Measurements from ENCODE around the gene CAGE1. TPM values are rescaled to one million over a fixed set of nuclear protein-coding genes. Genes with fewer than 3 reads are reported as not detected.

Gene CAGE1
- total RNA-seq, 2 donors from 2014 or later: 0.15 to 0.22 TPM

DNA sequence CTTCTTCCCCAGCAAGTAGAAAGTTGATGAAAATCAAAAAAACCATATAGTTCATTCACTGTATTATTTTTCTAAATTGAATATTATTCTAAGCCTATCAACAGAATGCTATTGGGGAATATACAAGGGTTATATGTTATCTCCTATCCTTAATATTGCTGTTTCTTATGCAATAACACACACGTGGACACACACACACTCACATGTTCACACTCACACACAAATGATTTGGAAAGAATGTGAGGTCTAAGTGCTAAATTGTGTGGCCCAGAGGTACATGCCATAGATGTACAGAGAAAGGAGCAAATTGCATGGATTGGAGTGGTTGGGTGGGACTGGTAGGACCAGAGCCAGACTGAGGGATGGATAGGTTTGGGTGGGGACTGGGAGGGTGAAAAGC lies 45.1 kb upstream of the CAGE1 start:
- H3K27me3 Mint-ChIP-seq (ENCODE audit: insufficient read depth): no peaks in the 10 kb centered on the region
- Histone ChIP-seq H3K9ac (ENCODE audit: extremely low read depth, low read length, poor library complexity, severe bottlenecking) (no peak overlapping the region), H3K36me3 (ENCODE audit: control insufficient read depth, insufficient read depth, low read length) (no peaks in the 10 kb centered on the region), H3K27me3 (ENCODE audit: control insufficient read depth, insufficient read depth, low read length, poor library complexity, severe bottlenecking) (no peaks in the 10 kb centered on the region), H3K9me3 (ENCODE audit: control insufficient read depth, low read length) (no peaks in the 10 kb centered on the region), H3K4me3 (ENCODE audit: low read length) (no peak overlapping the region), H3K27ac (ENCODE audit: low read depth, low read length) (no peak overlapping the region), H3K4me1 (ENCODE audit: control insufficient read depth, insufficient read depth, low read length) (no peaks in the 10 kb centered on the region)
- no peak overlapping the region for H3K4me3 Mint-ChIP-seq
- TF ChIP-seq, protein P1, sequence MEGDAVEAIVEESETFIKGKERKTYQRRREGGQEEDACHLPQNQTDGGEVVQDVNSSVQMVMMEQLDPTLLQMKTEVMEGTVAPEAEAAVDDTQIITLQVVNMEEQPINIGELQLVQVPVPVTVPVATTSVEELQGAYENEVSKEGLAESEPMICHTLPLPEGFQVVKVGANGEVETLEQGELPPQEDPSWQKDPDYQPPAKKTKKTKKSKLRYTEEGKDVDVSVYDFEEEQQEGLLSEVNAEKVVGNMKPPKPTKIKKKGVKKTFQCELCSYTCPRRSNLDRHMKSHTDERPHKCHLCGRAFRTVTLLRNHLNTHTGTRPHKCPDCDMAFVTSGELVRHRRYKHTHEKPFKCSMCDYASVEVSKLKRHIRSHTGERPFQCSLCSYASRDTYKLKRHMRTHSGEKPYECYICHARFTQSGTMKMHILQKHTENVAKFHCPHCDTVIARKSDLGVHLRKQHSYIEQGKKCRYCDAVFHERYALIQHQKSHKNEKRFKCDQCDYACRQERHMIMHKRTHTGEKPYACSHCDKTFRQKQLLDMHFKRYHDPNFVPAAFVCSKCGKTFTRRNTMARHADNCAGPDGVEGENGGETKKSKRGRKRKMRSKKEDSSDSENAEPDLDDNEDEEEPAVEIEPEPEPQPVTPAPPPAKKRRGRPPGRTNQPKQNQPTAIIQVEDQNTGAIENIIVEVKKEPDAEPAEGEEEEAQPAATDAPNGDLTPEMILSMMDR (conservative IDR thresholded peaks at IDR 0.05): no peak
- no peak overlapping the region for H3K27ac Mint-ChIP-seq
- no peaks in the 10 kb centered on the region for H3K9me3 Mint-ChIP-seq
- WGBS, 2 experiments (ENCODE audit: insufficient coverage in 1 of 2, insufficient read length in 1 of 2): no CpG with 5 or more reads among the region's 1 CpG
- DNase-seq: no peak
- H3K36me3 Mint-ChIP-seq (ENCODE audit: low read depth): no peaks in the 10 kb centered on the region
- peaks cover 16% of the 10 kb centered on the region for H3K4me1 Mint-ChIP-seq

DNA sequence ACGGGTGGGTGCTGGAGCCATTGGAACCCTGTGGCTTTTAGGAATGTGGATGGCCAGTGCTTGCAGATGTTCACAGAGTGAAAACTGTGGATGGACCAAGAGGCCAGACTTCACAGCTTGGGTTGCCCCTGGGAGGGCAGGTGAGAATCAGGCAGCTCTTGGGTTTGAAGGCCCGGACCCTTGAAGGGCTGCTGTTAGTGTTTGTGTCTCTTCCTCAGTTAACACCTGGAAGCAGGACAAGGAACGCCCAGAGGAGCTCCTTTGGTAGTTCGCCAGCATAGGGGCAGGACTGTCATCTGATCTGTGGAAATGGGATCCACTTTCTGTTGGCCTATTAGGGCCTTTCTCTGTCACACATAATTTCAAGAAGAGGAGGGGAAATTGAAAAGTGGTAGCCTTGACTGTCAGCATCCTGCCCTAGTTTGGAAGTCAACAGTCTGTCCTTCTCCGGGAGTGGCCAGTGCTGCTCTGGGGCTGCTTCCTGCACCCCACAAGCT lies 43.6 kb upstream of the CAGE1 start:
- no peaks in the 10 kb centered on the region for H3K27me3 ChIP-seq (ENCODE audit: control insufficient read depth, insufficient read depth, low read length, poor library complexity, severe bottlenecking)
- no peaks in the 10 kb centered on the region for H3K4me1 ChIP-seq (ENCODE audit: control insufficient read depth, insufficient read depth, low read length)
- Mint-ChIP-seq H3K4me1 (peaks cover 16% of the 10 kb centered on the region), H3K27me3 (ENCODE audit: insufficient read depth) (no peaks in the 10 kb centered on the region), H3K27ac (no peak overlapping the region), H3K9me3 (no peaks in the 10 kb centered on the region), H3K4me3 (no peak overlapping the region), H3K36me3 (ENCODE audit: low read depth) (no peaks in the 10 kb centered on the region)
- no peak overlapping the region for H3K9ac ChIP-seq (ENCODE audit: extremely low read depth, low read length, poor library complexity, severe bottlenecking)
- H3K27ac ChIP-seq (ENCODE audit: low read depth, low read length): no peak overlapping the region
- TF ChIP-seq, protein P1 (conservative IDR thresholded peaks at IDR 0.05): no peak
- DNase-seq: no peak
- no peaks in the 10 kb centered on the region for H3K36me3 ChIP-seq (ENCODE audit: control insufficient read depth, insufficient read depth, low read length)
- WGBS, 2 experiments (ENCODE audit: insufficient coverage in 1 of 2, insufficient read length in 1 of 2): 81 to 90% methylated on average over 3 to 5 of the region's 5 CpGs
- no peaks in the 10 kb centered on the region for H3K9me3 ChIP-seq (ENCODE audit: control insufficient read depth, low read length)
- no peak overlapping the region for H3K4me3 ChIP-seq (ENCODE audit: low read length)

DNA sequence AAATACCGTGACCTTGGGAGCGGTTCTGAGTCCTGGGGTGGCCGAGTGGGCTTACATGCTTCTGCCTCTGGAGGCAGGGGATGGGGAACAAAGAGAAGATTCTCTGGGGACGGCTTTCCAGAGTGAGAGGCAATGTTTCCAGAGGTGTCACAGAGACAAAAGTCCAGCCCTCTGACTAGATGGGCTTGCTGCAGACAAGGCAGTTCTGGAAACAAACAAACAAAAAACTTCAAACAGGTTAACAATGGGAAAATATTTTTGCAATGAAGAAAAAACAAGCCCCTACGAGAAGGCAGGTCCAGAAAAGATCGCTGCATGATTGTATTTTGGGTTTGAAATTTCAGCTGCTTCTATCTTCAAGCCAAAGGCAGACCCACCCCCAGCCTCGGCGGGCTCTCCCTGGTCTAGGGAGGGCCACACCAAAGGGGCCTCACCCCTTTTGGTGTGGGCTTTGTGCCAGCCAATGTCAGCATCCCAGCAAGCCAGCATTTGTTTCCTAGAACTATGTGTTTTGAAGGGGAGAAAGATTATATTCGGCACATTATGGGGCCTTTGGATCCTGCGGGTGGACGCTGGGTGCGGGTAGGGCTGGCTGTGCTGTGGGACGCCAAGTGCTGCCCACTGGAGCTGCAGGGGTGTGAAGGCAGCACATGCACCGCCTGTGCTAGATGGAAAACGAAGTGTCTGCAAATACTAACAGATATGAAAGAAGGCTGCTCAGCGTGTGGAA lies 43.0 kb upstream of the CAGE1 start:
- no peak for DNase-seq
- Histone ChIP-seq H3K9me3 (ENCODE audit: control insufficient read depth, low read length) (no peaks in the 10 kb centered on the region), H3K4me3 (ENCODE audit: low read length) (no peak overlapping the region), H3K9ac (ENCODE audit: extremely low read depth, low read length, poor library complexity, severe bottlenecking) (no peak overlapping the region), H3K27ac (ENCODE audit: low read depth, low read length) (no peak overlapping the region), H3K27me3 (ENCODE audit: control insufficient read depth, insufficient read depth, low read length, poor library complexity, severe bottlenecking) (no peaks in the 10 kb centered on the region), H3K4me1 (ENCODE audit: control insufficient read depth, insufficient read depth, low read length) (no peaks in the 10 kb centered on the region), H3K36me3 (ENCODE audit: control insufficient read depth, insufficient read depth, low read length) (no peaks in the 10 kb centered on the region)
- 91 to 95% methylated on average over 11 to 16 of the region's 16 CpGs for WGBS, 2 experiments (ENCODE audit: insufficient coverage in 1 of 2, insufficient read length in 1 of 2)
- no peaks in the 10 kb centered on the region for H3K36me3 Mint-ChIP-seq (ENCODE audit: low read depth)
- H3K27ac Mint-ChIP-seq: no peak overlapping the region
- no peak overlapping the region for H3K4me3 Mint-ChIP-seq
- no peaks in the 10 kb centered on the region for H3K9me3 Mint-ChIP-seq
- H3K4me1 Mint-ChIP-seq: peaks cover 16% of the 10 kb centered on the region
- TF ChIP-seq, protein P1 (conservative IDR thresholded peaks at IDR 0.05): no peak
- H3K27me3 Mint-ChIP-seq (ENCODE audit: insufficient read depth): no peaks in the 10 kb centered on the region
